Esophagus muscularis mucosa (tissue), 4 donors: ENCODE data around the gene POLA2. TPM values are rescaled to one million over a fixed set of nuclear protein-coding genes. Genes with fewer than 3 reads are reported as not detected.
"Not testable (repeated sequence)": the region's sequence is repeated elsewhere in the genome, so short reads cannot be mapped to it uniquely, and the experiment has no call there.

Experiments
- DNase-seq: peaks from one replicate; pipeline ENCODE4 v3.0.0-alpha.2; 2017; ENCODE audit errors: extremely low spot score
- H3K27ac ChIP-seq, 4 donors: fragments of 200-600 bp; sonication (generic); replicated peaks in 1 of 4; 1 replicate in 3 of 4; 2 replicates in 1 of 4; pipeline ENCODE4 v1.5.1; 2016 to 2019; ENCODE audit warnings: mild to moderate bottlenecking in 1 of 4
- H3K27me3 ChIP-seq, 4 donors: fragments of 200-600 bp; sonication (generic); one replicate each; pipeline versions ENCODE4 v1.5.1 to v1.6.0; 2016 to 2019
- H3K36me3 ChIP-seq, 4 donors: fragments of 200-600 bp; sonication (generic); one replicate each; pipeline ENCODE4 v1.5.1; 2016 to 2019
- H3K4me1 ChIP-seq, 4 donors: fragments of 200-600 bp; sonication (generic); one replicate each; pipeline ENCODE4 v1.5.1; 2016 to 2019
- H3K4me3 ChIP-seq, 4 donors: fragments of 200-600 bp; sonication (generic); 1 replicate in 2 of 4; 2 replicates in 2 of 4; pipeline ENCODE4 v1.5.1; 2016 to 2019; ENCODE audit warnings: mild to moderate bottlenecking in 4 of 4, moderate library complexity in 1 of 4
- H3K9me3 ChIP-seq, 4 donors: fragments of 200-600 bp; sonication (generic); 1 replicate in 3 of 4; 2 replicates in 1 of 4; pipeline ENCODE4 v1.5.1; 2016 to 2019
- EP300 ChIP-seq: sonication (generic); formaldehyde crosslinking; IDR thresholded peaks from one replicate; pipeline ENCODE4 v1.6.1; 2017; ENCODE audit warnings: antibody characterized with exemption
- POLR2A ChIP-seq: fragments of 450-650 bp; IDR thresholded peaks from one replicate; pipeline ENCODE4 v1.6.1; 2017; ENCODE audit warnings: antibody characterized with exemption, moderate library complexity, mild to moderate bottlenecking, low read depth
- POLR2AphosphoS5 ChIP-seq, 2 donors: sonication (generic); formaldehyde crosslinking; IDR thresholded peaks; one replicate each; pipeline ENCODE4 v1.6.1; 2017; ENCODE audit warnings: antibody characterized with exemption in 2 of 2
- WGBS: methylation state at CpG from one replicate; pipeline ENCODE4 v1.1.5; 2018; 5-methylcytosine and 5-hydroxymethylcytosine counted together
- intact Hi-C: fragments of 100-400 bp; cut with DNase I; formaldehyde crosslinking; loops from one replicate; pipeline ENCODE4 v1.15.1; 2023
- total RNA-seq, 4 donors: library from RNA; depleted of rRNA; stranded (reverse); fragments of >200 nt; gene quantifications; one replicate each; pipeline versions ENCODE4 v1.1.0 to v1.2.1, GENCODE V29; 2016
- TF ChIP-seq, protein P1 (sequence below), 3 experiments: fragments of 200-600 bp in 2 of 3; fragments of 450-650 bp in 1 of 3; sonication (generic) in 2 of 3; IDR thresholded peaks; one replicate each; pipeline ENCODE4 v1.5.1; 2017 to 2019; ENCODE audit warnings: antibody characterized with exemption in 3 of 3, mild to moderate bottlenecking in 2 of 3, moderate library complexity in 1 of 3

The POLA2 gene
- total RNA-seq, 4 donors from 2014 or later = 14.7 to 26.6 (median 17.3) TPM

DNA sequence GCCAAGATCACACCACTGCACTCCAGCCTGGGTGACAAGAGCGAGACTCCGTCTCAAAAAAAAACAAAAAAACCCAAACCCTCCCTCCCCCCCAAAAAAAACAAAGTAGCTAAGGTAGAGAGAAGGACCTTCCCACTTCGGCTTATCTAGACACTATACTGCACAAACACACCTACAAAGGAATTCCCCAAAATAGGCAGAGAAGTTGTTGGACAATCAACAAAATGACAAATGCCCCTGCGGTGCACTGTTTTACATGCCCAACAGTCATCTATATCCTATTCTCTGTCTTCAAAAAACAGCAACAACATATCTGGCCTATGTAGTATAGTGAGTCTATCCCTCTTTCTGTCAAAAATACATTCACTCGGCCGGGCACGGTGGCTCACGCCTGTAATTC is 65.3 kb downstream of the POLA2 start:
- Histone ChIP-seq H3K27ac (no peak overlapping the region), H3K27me3 (no peaks in the 10 kb centered on the region), H3K36me3 (peaks cover 3 to 16% (median 11%) of the 10 kb centered on the region in 4 donors), H3K9me3 (no peaks in the 10 kb centered on the region), H3K4me1 (peaks cover 8 to 24% (median 21%) of the 10 kb centered on the region in 4 donors), H3K4me3 (no peak overlapping the region)
- DNase-seq = no peak
- no peak for TF ChIP-seq POLR2A
- TF ChIP-seq POLR2AphosphoS5 (IDR thresholded peaks at IDR 0.05) = peak in 1 of 2 donors; percentile 44
- intact Hi-C loops = no loop called here
- WGBS = 86% methylated on average over 8 of the region's 8 CpGs

DNA sequence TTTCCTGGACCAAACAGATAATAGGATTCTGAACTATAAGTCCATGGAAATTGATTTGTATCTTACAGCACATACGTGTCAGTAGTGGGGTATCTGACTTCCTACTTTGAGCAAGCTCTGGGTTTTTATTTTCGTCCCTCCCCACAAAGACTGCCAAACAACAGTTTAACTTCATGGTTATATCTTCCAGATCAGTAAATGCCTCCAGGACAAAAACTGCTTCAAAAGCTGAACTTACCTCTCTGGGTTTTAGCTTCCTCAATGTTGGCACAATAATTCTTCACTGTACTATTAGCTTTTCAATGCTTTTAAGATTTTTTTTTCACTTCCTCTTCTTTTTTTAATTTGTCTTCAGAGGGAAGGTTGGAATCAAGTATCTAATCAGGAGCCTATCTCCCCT is 67.7 kb downstream of the POLA2 start:
- intact Hi-C loops = no loop called here
- no peak for DNase-seq
- Histone ChIP-seq H3K4me1 (peaks cover 8 to 19% (median 14%) of the 10 kb centered on the region in 4 donors), H3K9me3 (no peaks in the 10 kb centered on the region), H3K27ac (peak overlapping the region in 2 of 4 donors; percentile 4 to 22), H3K36me3 (no peaks in the 10 kb centered on the region), H3K27me3 (no peaks in the 10 kb centered on the region), H3K4me3 (no peak overlapping the region)
- WGBS = 51% methylated on average over 2 of the region's 2 CpGs
- TF ChIP-seq POLR2A = no peak
- no peak for TF ChIP-seq EP300
- no peak for TF ChIP-seq POLR2AphosphoS5 (IDR thresholded peaks at IDR 0.05)
- TF ChIP-seq, protein P1, sequence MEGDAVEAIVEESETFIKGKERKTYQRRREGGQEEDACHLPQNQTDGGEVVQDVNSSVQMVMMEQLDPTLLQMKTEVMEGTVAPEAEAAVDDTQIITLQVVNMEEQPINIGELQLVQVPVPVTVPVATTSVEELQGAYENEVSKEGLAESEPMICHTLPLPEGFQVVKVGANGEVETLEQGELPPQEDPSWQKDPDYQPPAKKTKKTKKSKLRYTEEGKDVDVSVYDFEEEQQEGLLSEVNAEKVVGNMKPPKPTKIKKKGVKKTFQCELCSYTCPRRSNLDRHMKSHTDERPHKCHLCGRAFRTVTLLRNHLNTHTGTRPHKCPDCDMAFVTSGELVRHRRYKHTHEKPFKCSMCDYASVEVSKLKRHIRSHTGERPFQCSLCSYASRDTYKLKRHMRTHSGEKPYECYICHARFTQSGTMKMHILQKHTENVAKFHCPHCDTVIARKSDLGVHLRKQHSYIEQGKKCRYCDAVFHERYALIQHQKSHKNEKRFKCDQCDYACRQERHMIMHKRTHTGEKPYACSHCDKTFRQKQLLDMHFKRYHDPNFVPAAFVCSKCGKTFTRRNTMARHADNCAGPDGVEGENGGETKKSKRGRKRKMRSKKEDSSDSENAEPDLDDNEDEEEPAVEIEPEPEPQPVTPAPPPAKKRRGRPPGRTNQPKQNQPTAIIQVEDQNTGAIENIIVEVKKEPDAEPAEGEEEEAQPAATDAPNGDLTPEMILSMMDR (IDR thresholded peaks at IDR 0.05) = no peak

DNA sequence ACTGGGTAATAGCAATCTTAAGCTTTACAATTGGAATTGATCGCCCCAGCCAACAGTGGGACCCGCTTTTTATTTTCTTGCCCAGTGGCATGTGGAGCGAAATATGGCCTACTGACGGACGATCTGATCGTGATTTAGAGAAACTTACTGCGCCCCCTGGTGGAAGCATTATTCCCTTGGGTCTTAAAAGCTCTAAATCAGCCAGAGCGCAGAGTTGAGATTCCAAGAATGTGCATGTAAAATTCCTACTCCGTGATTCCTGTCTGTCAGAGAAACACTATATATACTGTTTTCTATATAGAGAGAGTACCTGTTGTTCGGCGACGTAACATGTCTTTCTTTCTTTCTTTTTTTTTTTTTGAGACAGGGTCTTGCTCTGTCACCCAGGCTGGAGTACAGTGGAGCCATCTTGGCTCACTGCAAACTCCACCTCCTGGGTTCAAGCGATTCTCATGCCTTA is 68.2 kb downstream of the POLA2 start:
- Histone ChIP-seq H3K4me3 (no peak overlapping the region), H3K36me3 (no peaks in the 10 kb centered on the region), H3K9me3 (no peaks in the 10 kb centered on the region), H3K4me1 (peaks cover 12 to 24% (median 19%) of the 10 kb centered on the region in 4 donors), H3K27me3 (no peaks in the 10 kb centered on the region), H3K27ac (peak overlapping the region in 2 of 4 donors; percentile 4 to 22)
- intact Hi-C loops = loop anchor here (1.0 kb wide), 1 partner anchor 55 kb away; no protein-coding TSS in a partner anchor
- TF ChIP-seq, protein P1 (IDR thresholded peaks at IDR 0.05) = peak; percentile 81 to 85 (median 82)
- peak; percentile 49 to 57 for TF ChIP-seq POLR2AphosphoS5 (IDR thresholded peaks at IDR 0.05)
- TF ChIP-seq EP300 = no peak
- TF ChIP-seq POLR2A = no peak
- peak; percentile 97 for DNase-seq
- 6% methylated on average over 13 of the region's 13 CpGs for WGBS

GRCh38 chr11:65330544-65330943 is 68.8 kb downstream of the POLA2 start:
- DNase-seq = no peak
- H3K9me3 ChIP-seq = no peaks in the 10 kb centered on the region
- no peaks in the 10 kb centered on the region for H3K36me3 ChIP-seq
- peaks cover 17 to 30% (median 24%) of the 10 kb centered on the region in 4 donors for H3K4me1 ChIP-seq
- no peak overlapping the region for H3K4me3 ChIP-seq
- H3K27ac ChIP-seq = no peak overlapping the region
- no peaks in the 10 kb centered on the region for H3K27me3 ChIP-seq
- intact Hi-C loops = loop anchor here (1.0 kb wide), 1 partner anchor 55 kb away; no protein-coding TSS in a partner anchor
- TF ChIP-seq POLR2AphosphoS5 (IDR thresholded peaks at IDR 0.05) (no peak), POLR2A (no peak), EP300 (no peak)
- TF ChIP-seq, protein P1 (IDR thresholded peaks at IDR 0.05) = no peak
- 79% methylated on average over 7 of the region's 7 CpGs for WGBS

DNA sequence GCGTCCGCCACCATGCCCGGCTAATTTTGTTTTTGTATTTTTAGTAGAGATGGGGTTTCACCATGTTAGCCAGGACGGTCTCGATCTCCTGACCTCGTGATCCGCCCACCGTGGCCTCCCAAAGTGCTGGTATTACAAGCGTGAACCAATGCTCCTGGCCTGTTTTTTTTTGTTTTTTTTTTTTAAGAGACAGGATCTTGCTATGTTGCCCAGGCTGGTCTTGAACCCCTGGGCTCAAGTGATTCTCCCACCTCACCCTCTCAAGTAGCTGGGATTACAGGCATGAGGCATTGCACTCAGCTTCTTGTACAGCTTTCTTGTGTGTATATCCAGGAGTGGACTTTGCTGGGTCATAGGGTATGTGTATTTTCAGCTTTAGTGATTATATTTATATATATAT is 70.8 kb downstream of the POLA2 start:
- H3K27ac ChIP-seq, DNase-seq, H3K27me3 ChIP-seq, intact Hi-C loops, H3K9me3 ChIP-seq, H3K4me3 ChIP-seq, H3K36me3 ChIP-seq: not testable (repeated sequence)
- peaks cover 17 to 47% (median 41%) of the 10 kb centered on the region in 4 donors for H3K4me1 ChIP-seq
- 95% methylated on average over 9 of the region's 9 CpGs for WGBS
